Measurements from ENCODE around the gene GGPS1.

- TF ChIP-seq POLR2A (IDR thresholded peaks at IDR 0.05; ENCODE audit: low read length) = no peak
- no peak for TF ChIP-seq GATA1 (IDR thresholded peaks at IDR 0.05; ENCODE audit: low read depth, low read length)
These were observed 63.5 kb downstream of the GGPS1 start for GRCh38 chr1:235391874-235392273.
